T-cell (primary cell): ENCODE measurements around the gene CYB5R2. TPM values are rescaled to one million over a fixed set of nuclear protein-coding genes. Genes with fewer than 3 reads are reported as not detected.

Experiments
- total RNA-seq, 35 experiments: library from RNA in 6 of 35; stranded (reverse) in 6 of 35; fragments of 120-200 nt in 1 of 35; gene quantifications; one replicate each; pipeline versions ENCODE4 v1.2.1 to v1.2.4 and lab custom pipeline; 2013 to 2026

CYB5R2 gene
- total RNA-seq, 5 donors from 2014 or later (not counting 1 experiment from before 2014, with no cell fraction given) = 0.57 to 0.61 (median 0.59) TPM; not detected in 2

Other genes starting within 250 kb of the CYB5R2 start
- under 1 TPM in 1 of 5 donors, not detected in 4; 0.16 TPM for gene OLFML1, start 188.0 kb downstream of the CYB5R2 start, total RNA-seq
- 10 to 100 TPM; 12.5 to 46.6 (median 35.2) TPM for gene PPFIBP2, start 159.5 kb downstream of the CYB5R2 start, total RNA-seq
- not detected for gene OVCH2, start 33.0 kb upstream of the CYB5R2 start, total RNA-seq
- not detected for gene OR5P2, start 123.4 kb upstream of the CYB5R2 start, total RNA-seq
- gene OR5P3, start 157.3 kb upstream of the CYB5R2 start, total RNA-seq = not detected